HG03439 (cell line): Measurements from ENCODE around the gene SDK1.
"Not testable (repeated sequence)": the region's sequence is repeated elsewhere in the genome, so short reads cannot be mapped to it uniquely, and the experiment has no call there.

Experiments
- ATAC-seq: cut with Tn5 transposase; IDR thresholded peaks from one replicate; pipeline ENCODE4 v1.9.1; 2021; ENCODE audit warnings: mild to moderate bottlenecking, moderate library complexity; ENCODE audit not compliant: unreplicated experiment

SDK1 gene

GRCh38 chr7:4084271-4084670 lies 783.2 kb downstream of the SDK1 start:
- no peak for ATAC-seq

GRCh38 chr7:4085937-4086691 lies 785.1 kb downstream of the SDK1 start:
- no peak for ATAC-seq

- ATAC-seq, result no peak
Observed at GRCh38 chr7:4086723-4087122, 785.7 kb downstream of the SDK1 start.

- no peak for ATAC-seq
Observed at GRCh38 chr7:4091767-4092166, 790.7 kb downstream of the SDK1 start.

GRCh38 chr7:4093035-4093434 lies 792.0 kb downstream of the SDK1 start:
- ATAC-seq, result no peak

GRCh38 chr7:4093483-4093882 lies 792.4 kb downstream of the SDK1 start:
- ATAC-seq, result no peak

- not testable (repeated sequence) for ATAC-seq
Observed at GRCh38 chr7:4094158-4094557, 793.1 kb downstream of the SDK1 start.

GRCh38 chr7:4097001-4097609 lies 796.1 kb downstream of the SDK1 start:
- ATAC-seq, result no peak

- no peak for ATAC-seq
Observed at GRCh38 chr7:4098169-4098568, 797.1 kb downstream of the SDK1 start.

GRCh38 chr7:4099651-4100050 lies 798.6 kb downstream of the SDK1 start:
- no peak for ATAC-seq

GRCh38 chr7:4100148-4100547 lies 799.1 kb downstream of the SDK1 start:
- no peak for ATAC-seq

- no peak for ATAC-seq
Observed at GRCh38 chr7:4100691-4101090, 799.6 kb downstream of the SDK1 start.

GRCh38 chr7:4102231-4102841 lies 801.3 kb downstream of the SDK1 start:
- no peak for ATAC-seq

- ATAC-seq, result no peak
Observed at GRCh38 chr7:4103352-4104091, 802.5 kb downstream of the SDK1 start.

GRCh38 chr7:4107839-4108238 lies 806.8 kb downstream of the SDK1 start:
- ATAC-seq, result no peak

- no peak for ATAC-seq
Observed at GRCh38 chr7:4108951-4109350, 807.9 kb downstream of the SDK1 start.

- ATAC-seq, result no peak
Observed at GRCh38 chr7:4109481-4110110, 808.5 kb downstream of the SDK1 start.

GRCh38 chr7:4110438-4110837 lies 809.4 kb downstream of the SDK1 start:
- ATAC-seq, result no peak

GRCh38 chr7:4111166-4111565 lies 810.1 kb downstream of the SDK1 start:
- no peak for ATAC-seq

- no peak for ATAC-seq
Observed at GRCh38 chr7:4113271-4113670, 812.2 kb downstream of the SDK1 start.

- ATAC-seq, result no peak
Observed at GRCh38 chr7:4113976-4114375, 812.9 kb downstream of the SDK1 start.
